Peyer's patch (tissue), 4 donors: ENCODE results near the gene RNASE8.

Experiments used
- CTCF ChIP-seq, 6 experiments: fragments of 450-650 bp in 4 of 6; fragments of 200-600 bp in 2 of 6; sonication (generic) in 1 of 6; IDR thresholded peaks; one replicate each; pipeline ENCODE4 v1.5.1; 2017 to 2019; ENCODE audit warnings: antibody characterized with exemption in 6 of 6, mild to moderate bottlenecking in 3 of 6, moderate library complexity in 1 of 6
- POLR2A ChIP-seq, 2 donors: fragments of 450-650 bp; IDR thresholded peaks; one replicate each; pipeline ENCODE4 v1.5.1; 2017; ENCODE audit warnings: antibody characterized with exemption in 2 of 2, mild to moderate bottlenecking in 2 of 2, moderate library complexity in 2 of 2

DNA sequence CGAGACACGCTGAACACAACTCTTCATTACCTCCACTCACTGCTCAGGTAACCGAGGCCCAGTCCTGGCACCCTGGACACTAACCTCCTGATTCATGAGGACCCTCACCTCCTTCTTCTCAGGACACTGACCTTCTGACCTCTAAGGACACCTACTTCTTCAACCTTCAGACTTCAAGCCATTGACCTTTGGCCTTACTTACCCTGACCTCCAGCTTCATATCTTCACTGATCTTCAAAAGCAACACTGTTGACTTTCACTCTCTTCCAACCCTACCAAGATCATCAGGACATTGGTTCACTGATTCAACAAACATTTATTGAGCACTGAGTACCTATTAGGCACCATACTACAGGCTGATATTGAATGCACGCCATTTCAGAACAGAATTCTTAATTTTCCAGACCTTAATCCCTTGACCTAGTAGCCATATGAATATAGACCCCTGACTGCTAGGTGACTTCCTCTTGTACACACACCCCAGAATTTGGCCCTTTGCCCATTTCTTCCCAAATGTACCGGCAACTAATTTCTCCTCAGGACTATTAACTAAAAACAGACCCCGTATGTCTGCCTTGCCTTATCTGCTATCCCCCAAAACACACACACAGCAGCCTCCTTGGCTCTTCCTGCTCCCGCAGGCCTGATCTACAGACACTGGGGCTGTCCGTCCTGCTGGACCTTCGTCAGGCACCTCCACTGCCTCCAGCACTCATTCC lies 18.3 kb downstream of the RNASE8 start:
- TF ChIP-seq CTCF (IDR thresholded peaks at IDR 0.05) (no peak), POLR2A (IDR thresholded peaks at IDR 0.05) (no peak)
